ENCODE results near the gene BMP2K. TPM values are rescaled to one million over a fixed set of nuclear protein-coding genes. Genes with fewer than 3 reads are reported as not detected.

BMP2K gene
- total and polyA plus RNA-seq, 4 donors = 7.1 to 75.4 (median 23.5) TPM

- 89 to 90% methylated on average over 5 of the region's 5 CpGs for WGBS, 2 donors
- DNase-seq (no peak), ATAC-seq (ENCODE audit: low FRiP score) (no peak)
- Histone ChIP-seq H3K4me3 (ENCODE audit: low read length in 2 of 2) (no peak overlapping the region), H3K36me3 (ENCODE audit: control insufficient read depth in 1 of 2, insufficient read depth in 2 of 2, low read length in 1 of 2) (peaks cover 0 to 1% of the 10 kb centered on the region in 2 donors), H3K27ac (ENCODE audit: low read depth in 1 of 2, low read length in 2 of 2) (no peak overlapping the region), H3K27me3 (ENCODE audit: control insufficient read depth in 1 of 2, insufficient read depth in 2 of 2, low read length in 1 of 2) (no peaks in the 10 kb centered on the region), H3K4me1 (ENCODE audit: control insufficient read depth in 1 of 2, insufficient read depth in 2 of 2, low read length in 2 of 2) (no peaks in the 10 kb centered on the region), H3K9me3 (ENCODE audit: control insufficient read depth, low read length) (no peaks in the 10 kb centered on the region)
- intact Hi-C loops (cut with DNase I) = no loop called here
These were observed 100.6 kb downstream of the BMP2K start for GRCh38 chr4:78876568-78877320.

GRCh38 chr4:78878031-78878430 is 101.9 kb downstream of the BMP2K start:
- DNase-seq (no peak), ATAC-seq (ENCODE audit: low FRiP score) (no peak)
- H3K4me1 ChIP-seq (ENCODE audit: control insufficient read depth in 1 of 2, insufficient read depth in 2 of 2, low read length in 2 of 2) = no peaks in the 10 kb centered on the region
- peaks cover 0 to 1% of the 10 kb centered on the region in 2 donors for H3K36me3 ChIP-seq (ENCODE audit: control insufficient read depth in 1 of 2, insufficient read depth in 2 of 2, low read length in 1 of 2)
- intact Hi-C loops (cut with DNase I) = no loop called here
- H3K27me3 ChIP-seq (ENCODE audit: control insufficient read depth in 1 of 2, insufficient read depth in 2 of 2, low read length in 1 of 2) = no peaks in the 10 kb centered on the region
- no peaks in the 10 kb centered on the region for H3K9me3 ChIP-seq (ENCODE audit: control insufficient read depth, low read length)
- no peak overlapping the region for H3K27ac ChIP-seq (ENCODE audit: low read depth in 1 of 2, low read length in 2 of 2)
- 86 to 88% methylated on average over 1 of the region's 1 CpG for WGBS, 2 donors
- no peak overlapping the region for H3K4me3 ChIP-seq (ENCODE audit: low read length in 2 of 2)

GRCh38 chr4:78880874-78881492 is 104.8 kb downstream of the BMP2K start:
- ATAC-seq (ENCODE audit: low FRiP score) (no peak), DNase-seq (no peak)
- Histone ChIP-seq H3K27ac (ENCODE audit: low read depth in 1 of 2, low read length in 2 of 2) (no peak overlapping the region), H3K9me3 (ENCODE audit: control insufficient read depth, low read length) (no peaks in the 10 kb centered on the region), H3K27me3 (ENCODE audit: control insufficient read depth in 1 of 2, insufficient read depth in 2 of 2, low read length in 1 of 2) (no peaks in the 10 kb centered on the region), H3K36me3 (ENCODE audit: control insufficient read depth in 1 of 2, insufficient read depth in 2 of 2, low read length in 1 of 2) (no peaks in the 10 kb centered on the region), H3K4me3 (ENCODE audit: low read length in 2 of 2) (no peak overlapping the region), H3K4me1 (ENCODE audit: control insufficient read depth in 1 of 2, insufficient read depth in 2 of 2, low read length in 2 of 2) (no peaks in the 10 kb centered on the region)
- intact Hi-C loops (cut with DNase I) = no loop called here

- intact Hi-C loops (cut with DNase I) = no loop called here
- Histone ChIP-seq H3K9me3 (ENCODE audit: control insufficient read depth, low read length) (no peaks in the 10 kb centered on the region), H3K27me3 (ENCODE audit: control insufficient read depth in 1 of 2, insufficient read depth in 2 of 2, low read length in 1 of 2) (no peaks in the 10 kb centered on the region), H3K4me3 (ENCODE audit: low read length in 2 of 2) (no peak overlapping the region), H3K36me3 (ENCODE audit: control insufficient read depth in 1 of 2, insufficient read depth in 2 of 2, low read length in 1 of 2) (no peaks in the 10 kb centered on the region), H3K27ac (ENCODE audit: low read depth in 1 of 2, low read length in 2 of 2) (no peak overlapping the region), H3K4me1 (ENCODE audit: control insufficient read depth in 1 of 2, insufficient read depth in 2 of 2, low read length in 2 of 2) (no peaks in the 10 kb centered on the region)
- no peak for ATAC-seq (ENCODE audit: low FRiP score)
- no peak for DNase-seq
These were observed 109.4 kb downstream of the BMP2K start for GRCh38 chr4:78885598-78885997.

DNA sequence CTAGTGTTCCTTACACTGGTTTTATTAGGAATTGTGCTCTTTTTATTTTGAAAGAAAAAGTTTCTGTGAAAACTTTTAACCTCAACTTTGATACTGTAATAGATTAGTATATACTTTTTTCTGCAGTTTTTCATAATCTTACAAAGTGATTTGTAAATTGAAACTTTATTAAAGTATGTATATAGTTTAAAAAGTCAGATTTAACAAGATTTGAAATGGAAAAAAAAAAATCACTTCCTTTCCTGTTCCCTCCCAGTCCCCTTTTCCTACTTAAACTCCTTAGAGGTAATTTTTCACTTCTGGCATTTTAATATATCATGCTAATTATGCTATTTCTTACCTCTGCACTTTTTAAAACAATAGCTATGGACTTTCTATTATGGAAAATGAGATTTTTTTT is 113.8 kb downstream of the BMP2K start:
- Histone ChIP-seq H3K27me3 (ENCODE audit: control insufficient read depth in 1 of 2, insufficient read depth in 2 of 2, low read length in 1 of 2) (no peaks in the 10 kb centered on the region), H3K9me3 (ENCODE audit: control insufficient read depth, low read length) (no peaks in the 10 kb centered on the region), H3K27ac (ENCODE audit: low read depth in 1 of 2, low read length in 2 of 2) (no peak overlapping the region), H3K4me3 (ENCODE audit: low read length in 2 of 2) (no peak overlapping the region), H3K36me3 (ENCODE audit: control insufficient read depth in 1 of 2, insufficient read depth in 2 of 2, low read length in 1 of 2) (peaks cover 2% of the 10 kb centered on the region in 2 donors), H3K4me1 (ENCODE audit: control insufficient read depth in 1 of 2, insufficient read depth in 2 of 2, low read length in 2 of 2) (no peaks in the 10 kb centered on the region)
- ATAC-seq (ENCODE audit: low FRiP score) (no peak), DNase-seq (no peak)
- intact Hi-C loops (cut with DNase I) = no loop called here

GRCh38 chr4:78899302-78899701 is 123.2 kb downstream of the BMP2K start:
- no peaks in the 10 kb centered on the region for H3K4me1 ChIP-seq (ENCODE audit: control insufficient read depth in 1 of 2, insufficient read depth in 2 of 2, low read length in 2 of 2)
- H3K36me3 ChIP-seq (ENCODE audit: control insufficient read depth in 1 of 2, insufficient read depth in 2 of 2, low read length in 1 of 2) = no peaks in the 10 kb centered on the region
- DNase-seq (no peak), ATAC-seq (ENCODE audit: low FRiP score) (no peak)
- H3K4me3 ChIP-seq (ENCODE audit: low read length in 2 of 2) = no peak overlapping the region
- H3K27me3 ChIP-seq (ENCODE audit: control insufficient read depth in 1 of 2, insufficient read depth in 2 of 2, low read length in 1 of 2) = no peaks in the 10 kb centered on the region
- H3K27ac ChIP-seq (ENCODE audit: low read depth in 1 of 2, low read length in 2 of 2) = no peak overlapping the region
- intact Hi-C loops (cut with DNase I) = no loop called here
- no peaks in the 10 kb centered on the region for H3K9me3 ChIP-seq (ENCODE audit: control insufficient read depth, low read length)

GRCh38 chr4:78901882-78902281 is 125.7 kb downstream of the BMP2K start:
- ATAC-seq (ENCODE audit: low FRiP score) = no peak
- no peak for DNase-seq
- Histone ChIP-seq H3K9me3 (ENCODE audit: control insufficient read depth, low read length) (no peaks in the 10 kb centered on the region), H3K27me3 (ENCODE audit: control insufficient read depth in 1 of 2, insufficient read depth in 2 of 2, low read length in 1 of 2) (no peaks in the 10 kb centered on the region), H3K27ac (ENCODE audit: low read depth in 1 of 2, low read length in 2 of 2) (no peak overlapping the region), H3K36me3 (ENCODE audit: control insufficient read depth in 1 of 2, insufficient read depth in 2 of 2, low read length in 1 of 2) (no peaks in the 10 kb centered on the region), H3K4me3 (ENCODE audit: low read length in 2 of 2) (no peak overlapping the region), H3K4me1 (ENCODE audit: control insufficient read depth in 1 of 2, insufficient read depth in 2 of 2, low read length in 2 of 2) (no peaks in the 10 kb centered on the region)
- intact Hi-C loops (cut with DNase I) = no loop called here
- 86 to 88% methylated on average over 2 of the region's 2 CpGs for WGBS, 2 donors

GRCh38 chr4:78902298-78902697 is 126.1 kb downstream of the BMP2K start:
- no peaks in the 10 kb centered on the region for H3K27me3 ChIP-seq (ENCODE audit: control insufficient read depth in 1 of 2, insufficient read depth in 2 of 2, low read length in 1 of 2)
- 99 to 100% methylated on average over 1 of the region's 1 CpG for WGBS, 2 donors
- no peaks in the 10 kb centered on the region for H3K4me1 ChIP-seq (ENCODE audit: control insufficient read depth in 1 of 2, insufficient read depth in 2 of 2, low read length in 2 of 2)
- intact Hi-C loops (cut with DNase I) = no loop called here
- no peaks in the 10 kb centered on the region for H3K9me3 ChIP-seq (ENCODE audit: control insufficient read depth, low read length)
- H3K4me3 ChIP-seq (ENCODE audit: low read length in 2 of 2) = no peak overlapping the region
- no peak for DNase-seq
- no peak for ATAC-seq (ENCODE audit: low FRiP score)
- H3K36me3 ChIP-seq (ENCODE audit: control insufficient read depth in 1 of 2, insufficient read depth in 2 of 2, low read length in 1 of 2) = no peaks in the 10 kb centered on the region
- H3K27ac ChIP-seq (ENCODE audit: low read depth in 1 of 2, low read length in 2 of 2) = no peak overlapping the region

DNA sequence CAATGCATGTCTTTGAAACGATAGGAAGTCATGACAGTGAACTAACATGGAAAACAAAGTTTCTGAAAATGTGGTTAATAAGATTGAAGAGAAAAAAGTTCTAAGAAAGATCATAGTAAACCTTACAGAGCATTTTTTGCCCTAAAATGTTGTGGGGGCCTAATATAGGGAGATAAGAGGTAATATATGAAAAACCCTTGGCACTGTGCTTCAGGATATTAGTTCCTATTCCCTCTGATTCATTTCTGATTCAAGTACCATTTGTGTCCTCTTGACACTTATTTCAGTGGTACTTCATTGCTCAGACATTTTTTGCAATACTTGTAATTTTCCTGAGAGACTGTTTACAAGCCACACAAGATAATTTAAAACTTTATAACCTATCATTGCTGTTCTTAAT is 128.0 kb downstream of the BMP2K start:
- H3K27ac ChIP-seq (ENCODE audit: low read depth in 1 of 2, low read length in 2 of 2) = no peak overlapping the region
- H3K4me1 ChIP-seq (ENCODE audit: control insufficient read depth in 1 of 2, insufficient read depth in 2 of 2, low read length in 2 of 2) = no peaks in the 10 kb centered on the region
- no peak for DNase-seq
- intact Hi-C loops (cut with DNase I) = no loop called here
- WGBS, 2 donors = 72 to 79% methylated on average over 1 of the region's 1 CpG
- no peaks in the 10 kb centered on the region for H3K9me3 ChIP-seq (ENCODE audit: control insufficient read depth, low read length)
- no peak overlapping the region for H3K4me3 ChIP-seq (ENCODE audit: low read length in 2 of 2)
- H3K27me3 ChIP-seq (ENCODE audit: control insufficient read depth in 1 of 2, insufficient read depth in 2 of 2, low read length in 1 of 2) = no peaks in the 10 kb centered on the region
- H3K36me3 ChIP-seq (ENCODE audit: control insufficient read depth in 1 of 2, insufficient read depth in 2 of 2, low read length in 1 of 2) = no peaks in the 10 kb centered on the region
- ATAC-seq (ENCODE audit: low FRiP score) = no peak
